SK-N-SH treated with all-trans-retinoic acid at 6 μM for 48 hours (cell line): Measurements from ENCODE around the gene TASOR2.

Experiments used
- ATAC-seq: fragments of 200-7000 bp; cut with Tn5 transposase; 3 replicates; pipeline ENCODE4 v1.9.1; 2020; ENCODE audit warnings: mild to moderate bottlenecking, moderate library complexity
- ARNTL ChIP-seq: fragments of 450-650 bp; formaldehyde crosslinking; IDR thresholded peaks from 2 replicates; pipeline ENCODE4 v1.5.0; 2020; ENCODE audit warnings: low read depth, mild to moderate bottlenecking, moderate library complexity, borderline replicate concordance
- BACH2 ChIP-seq: fragments of 250-450 bp; sonication (Bioruptor Pico); IDR thresholded peaks from 2 replicates; pipeline ENCODE4 v1.9.0; 2021; ENCODE audit warnings: mild to moderate bottlenecking, borderline replicate concordance
- CSDC2 ChIP-seq: fragments of 250-450 bp; sonication (Bioruptor Pico); IDR thresholded peaks from 2 replicates; pipeline ENCODE4 v1.5.0; 2020; ENCODE audit warnings: mild to moderate bottlenecking, moderate library complexity
- ESRRG ChIP-seq: fragments of 250-450 bp; sonication (Bioruptor Pico); IDR thresholded peaks from 2 replicates; pipeline ENCODE4 v1.6.1; 2021; ENCODE audit warnings: mild to moderate bottlenecking
- ISL1 ChIP-seq: fragments of 250-450 bp; sonication (Bioruptor Pico); IDR thresholded peaks from 2 replicates; pipeline ENCODE4 v2.1.2; 2022; ENCODE audit warnings: mild to moderate bottlenecking, moderate library complexity
- OSR1 ChIP-seq: fragments of 250-450 bp; sonication (Bioruptor Pico); IDR thresholded peaks from 2 replicates; pipeline ENCODE4 v1.8.0; 2022; ENCODE audit warnings: moderate library complexity, mild to moderate bottlenecking, inconsistent platforms
- RARB ChIP-seq: fragments of 250-450 bp; sonication (Bioruptor Pico); IDR thresholded peaks from 2 replicates; pipeline ENCODE4 v1.8.0; 2021; ENCODE audit warnings: mild to moderate bottlenecking, moderate library complexity
- SNAI2 ChIP-seq: fragments of 250-450 bp; sonication (Bioruptor Pico); IDR thresholded peaks from 2 replicates; pipeline ENCODE4 v1.5.0; 2020; ENCODE audit warnings: mild to moderate bottlenecking, moderate library complexity
- TCF4 ChIP-seq: fragments of 250-450 bp; sonication (Bioruptor Pico); IDR thresholded peaks from 2 replicates; pipeline ENCODE4 v1.8.0; 2021; ENCODE audit warnings: mild to moderate bottlenecking, moderate library complexity, borderline replicate concordance
- ZC3H10 ChIP-seq: fragments of 250-450 bp; sonication (Bioruptor Pico); IDR thresholded peaks from 2 replicates; pipeline ENCODE4 v1.5.1; 2021; ENCODE audit warnings: mild to moderate bottlenecking, moderate library complexity
- ZFP3 ChIP-seq: fragments of 250-450 bp; sonication (Bioruptor Pico); IDR thresholded peaks from 2 replicates; pipeline ENCODE4 v1.5.0; 2020; ENCODE audit warnings: mild to moderate bottlenecking, moderate library complexity
- ZFP30 ChIP-seq: fragments of 450-650 bp; formaldehyde crosslinking; IDR thresholded peaks from 2 replicates; pipeline ENCODE4 v1.5.0; 2022; ENCODE audit warnings: mild to moderate bottlenecking, moderate library complexity
- ZNF565 ChIP-seq: fragments of 450-650 bp; formaldehyde crosslinking; conservative IDR thresholded peaks from 2 replicates; pipeline ENCODE4 v1.5.0; 2020; ENCODE audit warnings: low read depth, mild to moderate bottlenecking, moderate library complexity
- ZNF70 ChIP-seq: fragments of 450-650 bp; formaldehyde crosslinking; IDR thresholded peaks from 2 replicates; pipeline ENCODE4 v1.5.0; 2020; ENCODE audit warnings: mild to moderate bottlenecking, moderate library complexity
- TF ChIP-seq, protein P1 (sequence below): fragments of 250-450 bp; sonication (Bioruptor Pico); IDR thresholded peaks from 2 replicates; pipeline ENCODE4 v1.5.1; 2021; ENCODE audit warnings: mild to moderate bottlenecking, moderate library complexity
- TF ChIP-seq, protein P2 (sequence below): fragments of 250-450 bp; sonication (Bioruptor Pico); IDR thresholded peaks from 2 replicates; pipeline ENCODE4 v1.5.1; 2020; ENCODE audit warnings: low read depth, mild to moderate bottlenecking, moderate library complexity
- TF ChIP-seq, protein P3 (sequence below): fragments of 250-450 bp; sonication (Bioruptor Pico); IDR thresholded peaks from 2 replicates; pipeline ENCODE4 v1.8.0; 2020; ENCODE audit warnings: mild to moderate bottlenecking, moderate library complexity, borderline replicate concordance
- TF ChIP-seq, protein P4 (sequence below): fragments of 250-450 bp; sonication (Bioruptor Pico); IDR thresholded peaks from 2 replicates; pipeline ENCODE4 v1.8.0; 2021; ENCODE audit warnings: low read depth, mild to moderate bottlenecking, moderate library complexity, borderline replicate concordance

The TASOR2 gene

DNA sequence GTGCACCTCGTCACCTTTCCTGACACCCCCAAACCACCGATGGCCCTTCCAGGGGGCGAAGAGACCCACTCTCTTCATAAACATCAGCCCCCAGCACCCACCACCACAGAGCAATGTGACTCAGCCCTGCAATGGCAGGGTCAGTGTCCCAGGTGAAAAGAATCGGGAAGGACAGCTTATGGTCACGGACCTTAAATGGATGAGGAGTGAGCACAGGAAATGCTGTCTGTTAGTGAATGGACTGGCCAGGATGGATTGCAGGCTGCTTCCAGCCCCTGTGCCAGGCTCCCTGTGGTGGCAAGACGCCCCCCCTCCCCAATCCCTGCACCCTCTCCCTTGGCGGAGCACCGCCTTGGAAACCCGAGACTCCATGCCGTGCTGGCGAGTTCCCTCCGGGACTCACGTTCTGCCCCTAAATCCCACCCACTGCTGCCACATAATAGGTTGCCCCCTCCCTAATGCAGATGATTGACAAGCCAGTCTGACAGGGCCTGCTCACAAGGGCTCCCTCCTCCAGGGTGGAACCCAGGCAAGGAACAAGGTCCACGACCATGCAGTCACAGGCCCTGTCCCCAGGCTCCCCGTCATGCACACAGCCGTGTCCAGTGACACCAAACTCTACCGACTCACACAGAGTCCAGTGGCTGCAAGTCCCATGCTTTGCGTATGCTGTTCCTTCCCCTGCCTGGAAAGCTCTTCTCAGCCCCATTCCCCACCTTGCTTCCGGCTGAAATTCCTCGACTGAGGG, 25.6 kb upstream of the TASOR2 start:
- no peak for ATAC-seq
- TF ChIP-seq ISL1 (CRISPR knock-in tag) = no peak
- TF ChIP-seq, protein P1, sequence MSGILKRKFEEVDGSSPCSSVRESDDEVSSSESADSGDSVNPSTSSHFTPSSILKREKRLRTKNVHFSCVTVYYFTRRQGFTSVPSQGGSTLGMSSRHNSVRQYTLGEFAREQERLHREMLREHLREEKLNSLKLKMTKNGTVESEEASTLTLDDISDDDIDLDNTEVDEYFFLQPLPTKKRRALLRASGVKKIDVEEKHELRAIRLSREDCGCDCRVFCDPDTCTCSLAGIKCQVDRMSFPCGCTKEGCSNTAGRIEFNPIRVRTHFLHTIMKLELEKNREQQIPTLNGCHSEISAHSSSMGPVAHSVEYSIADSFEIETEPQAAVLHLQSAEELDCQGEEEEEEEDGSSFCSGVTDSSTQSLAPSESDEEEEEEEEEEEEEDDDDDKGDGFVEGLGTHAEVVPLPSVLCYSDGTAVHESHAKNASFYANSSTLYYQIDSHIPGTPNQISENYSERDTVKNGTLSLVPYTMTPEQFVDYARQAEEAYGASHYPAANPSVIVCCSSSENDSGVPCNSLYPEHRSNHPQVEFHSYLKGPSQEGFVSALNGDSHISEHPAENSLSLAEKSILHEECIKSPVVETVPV (CRISPR knock-in tag) = no peak
- no peak for TF ChIP-seq TCF4 (CRISPR knock-in tag)
- no peak for TF ChIP-seq SNAI2 (CRISPR knock-in tag)
- TF ChIP-seq ESRRG (CRISPR knock-in tag) = no peak
- no peak for TF ChIP-seq ZNF70 (CRISPR knock-in tag)
- TF ChIP-seq ARNTL = no peak
- no peak for TF ChIP-seq ZC3H10
- TF ChIP-seq BACH2 (CRISPR knock-in tag) = no peak
- TF ChIP-seq ZFP30 (CRISPR knock-in tag) = no peak
- no peak for TF ChIP-seq RARB (CRISPR knock-in tag)
- TF ChIP-seq, protein P2, sequence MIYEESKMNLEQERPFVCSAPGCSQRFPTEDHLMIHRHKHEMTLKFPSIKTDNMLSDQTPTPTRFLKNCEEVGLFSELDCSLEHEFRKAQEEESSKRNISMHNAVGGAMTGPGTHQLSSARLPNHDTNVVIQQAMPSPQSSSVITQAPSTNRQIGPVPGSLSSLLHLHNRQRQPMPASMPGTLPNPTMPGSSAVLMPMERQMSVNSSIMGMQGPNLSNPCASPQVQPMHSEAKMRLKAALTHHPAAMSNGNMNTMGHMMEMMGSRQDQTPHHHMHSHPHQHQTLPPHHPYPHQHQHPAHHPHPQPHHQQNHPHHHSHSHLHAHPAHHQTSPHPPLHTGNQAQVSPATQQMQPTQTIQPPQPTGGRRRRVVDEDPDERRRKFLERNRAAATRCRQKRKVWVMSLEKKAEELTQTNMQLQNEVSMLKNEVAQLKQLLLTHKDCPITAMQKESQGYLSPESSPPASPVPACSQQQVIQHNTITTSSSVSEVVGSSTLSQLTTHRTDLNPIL (CRISPR knock-in tag) = no peak
- no peak for TF ChIP-seq ZFP3 (CRISPR knock-in tag)
- TF ChIP-seq CSDC2 (CRISPR knock-in tag) = no peak
- TF ChIP-seq, protein P3, sequence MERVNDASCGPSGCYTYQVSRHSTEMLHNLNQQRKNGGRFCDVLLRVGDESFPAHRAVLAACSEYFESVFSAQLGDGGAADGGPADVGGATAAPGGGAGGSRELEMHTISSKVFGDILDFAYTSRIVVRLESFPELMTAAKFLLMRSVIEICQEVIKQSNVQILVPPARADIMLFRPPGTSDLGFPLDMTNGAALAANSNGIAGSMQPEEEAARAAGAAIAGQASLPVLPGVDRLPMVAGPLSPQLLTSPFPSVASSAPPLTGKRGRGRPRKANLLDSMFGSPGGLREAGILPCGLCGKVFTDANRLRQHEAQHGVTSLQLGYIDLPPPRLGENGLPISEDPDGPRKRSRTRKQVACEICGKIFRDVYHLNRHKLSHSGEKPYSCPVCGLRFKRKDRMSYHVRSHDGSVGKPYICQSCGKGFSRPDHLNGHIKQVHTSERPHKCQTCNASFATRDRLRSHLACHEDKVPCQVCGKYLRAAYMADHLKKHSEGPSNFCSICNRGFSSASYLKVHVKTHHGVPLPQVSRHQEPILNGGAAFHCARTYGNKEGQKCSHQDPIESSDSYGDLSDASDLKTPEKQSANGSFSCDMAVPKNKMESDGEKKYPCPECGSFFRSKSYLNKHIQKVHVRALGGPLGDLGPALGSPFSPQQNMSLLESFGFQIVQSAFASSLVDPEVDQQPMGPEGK (CRISPR knock-in tag) = no peak
- TF ChIP-seq, protein P4, sequence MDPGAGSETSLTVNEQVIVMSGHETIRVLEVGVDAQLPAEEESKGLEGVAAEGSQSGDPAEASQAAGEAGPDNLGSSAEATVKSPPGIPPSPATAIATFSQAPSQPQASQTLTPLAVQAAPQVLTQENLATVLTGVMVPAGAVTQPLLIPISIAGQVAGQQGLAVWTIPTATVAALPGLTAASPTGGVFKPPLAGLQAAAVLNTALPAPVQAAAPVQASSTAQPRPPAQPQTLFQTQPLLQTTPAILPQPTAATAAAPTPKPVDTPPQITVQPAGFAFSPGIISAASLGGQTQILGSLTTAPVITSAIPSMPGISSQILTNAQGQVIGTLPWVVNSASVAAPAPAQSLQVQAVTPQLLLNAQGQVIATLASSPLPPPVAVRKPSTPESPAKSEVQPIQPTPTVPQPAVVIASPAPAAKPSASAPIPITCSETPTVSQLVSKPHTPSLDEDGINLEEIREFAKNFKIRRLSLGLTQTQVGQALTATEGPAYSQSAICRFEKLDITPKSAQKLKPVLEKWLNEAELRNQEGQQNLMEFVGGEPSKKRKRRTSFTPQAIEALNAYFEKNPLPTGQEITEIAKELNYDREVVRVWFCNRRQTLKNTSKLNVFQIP = no peak
- no peak for TF ChIP-seq ZNF565 (CRISPR knock-in tag)

DNA sequence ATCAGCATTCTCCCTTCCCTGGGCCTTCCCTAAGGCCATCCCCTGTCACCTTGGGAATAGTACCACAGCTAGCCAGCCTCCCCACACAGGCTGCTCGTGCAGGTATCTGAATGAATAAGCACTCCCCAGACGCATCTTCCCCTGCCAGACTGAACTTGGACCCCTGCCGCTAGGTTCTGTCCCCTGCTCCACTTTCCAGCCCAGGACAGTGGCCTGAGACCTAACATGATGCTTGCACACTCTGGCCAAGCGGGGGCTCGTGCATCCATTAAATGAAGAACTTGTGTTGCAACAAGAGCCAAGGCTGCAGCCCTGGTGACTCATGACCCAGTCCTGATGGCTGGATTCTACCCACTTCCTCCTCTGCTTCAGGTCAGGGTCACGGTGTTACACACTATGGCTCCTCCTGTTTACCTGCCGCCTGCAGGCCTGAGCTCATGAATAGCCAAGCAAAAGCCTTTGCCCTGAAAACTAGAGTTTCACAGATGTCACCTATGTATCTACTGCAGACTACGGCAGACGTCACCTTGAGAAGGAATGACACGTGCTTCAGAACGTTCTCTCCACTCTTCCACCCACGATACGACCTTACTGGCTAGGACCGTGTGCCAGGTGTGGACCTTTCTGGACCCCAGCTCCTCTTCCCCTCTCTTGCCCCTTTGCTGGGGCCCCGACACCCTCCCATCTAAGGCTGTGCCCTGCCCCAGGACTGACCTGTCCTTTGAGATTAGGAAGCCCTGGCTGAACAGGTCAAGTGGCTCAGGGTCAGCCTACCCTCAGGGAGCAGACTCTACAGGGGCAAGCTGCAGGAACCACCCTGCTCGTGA, 24.7 kb upstream of the TASOR2 start:
- ATAC-seq = peak; percentile 70

DNA sequence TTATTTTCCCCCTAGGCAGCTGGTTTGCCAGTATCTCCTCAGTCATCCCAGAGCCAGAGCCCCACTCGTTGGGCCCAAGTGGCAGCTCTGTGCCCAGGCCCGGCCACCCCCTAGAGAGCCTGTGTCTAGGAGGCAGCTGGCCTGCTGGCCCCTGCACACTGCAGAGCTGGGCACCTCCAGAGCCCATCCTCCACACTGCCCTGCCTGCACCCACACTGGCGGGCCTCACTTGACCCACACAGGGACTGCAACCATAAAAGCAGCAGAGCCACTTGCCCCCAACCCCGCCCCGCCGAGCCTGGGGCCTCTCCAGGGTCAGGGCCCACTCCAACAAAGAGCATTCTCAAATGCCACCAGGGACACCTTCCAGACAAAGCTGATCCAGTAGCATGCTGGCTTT, 23.6 kb upstream of the TASOR2 start:
- TF ChIP-seq, protein P3 (CRISPR knock-in tag) = no peak
- TF ChIP-seq, protein P2 (CRISPR knock-in tag) = no peak
- TF ChIP-seq OSR1 (CRISPR knock-in tag) = no peak
- TF ChIP-seq, all 23 proteins: peak for 0
- no peak for ATAC-seq

More for the DNA sequence above, 24.7 kb upstream of the TASOR2 start:
- TF ChIP-seq ZC3H10 (no peak), TCF4 (CRISPR knock-in tag) (no peak), RARB (CRISPR knock-in tag) (no peak), ZNF70 (CRISPR knock-in tag) (no peak), CSDC2 (CRISPR knock-in tag) (no peak), ARNTL (no peak), SNAI2 (CRISPR knock-in tag) (no peak), OSR1 (CRISPR knock-in tag) (no peak)
- TF ChIP-seq, protein P1 (CRISPR knock-in tag) = no peak
